Measurements from ENCODE around the gene DDIT3.

DNA sequence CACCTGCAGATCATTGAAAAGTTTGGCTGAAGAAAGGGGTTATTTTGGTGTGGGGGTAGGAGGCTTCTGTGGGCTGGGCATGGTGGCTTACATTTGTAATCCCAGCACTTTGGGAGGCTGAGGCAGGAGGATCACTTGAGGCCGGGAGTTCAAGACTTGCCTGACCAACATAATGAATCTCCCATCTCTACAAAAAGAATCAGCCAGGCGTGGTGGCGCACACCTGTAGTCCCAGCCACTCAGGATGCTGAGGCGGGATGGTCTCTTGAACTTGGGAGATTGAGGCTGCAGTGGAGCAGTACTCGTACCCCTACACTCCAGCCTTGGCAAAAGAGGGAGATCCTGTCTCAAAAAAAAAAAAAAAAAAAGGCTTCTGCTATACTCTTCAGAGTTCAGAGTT, 7.0 kb downstream of the DDIT3 start:
- TF ChIP-seq, protein P1, sequence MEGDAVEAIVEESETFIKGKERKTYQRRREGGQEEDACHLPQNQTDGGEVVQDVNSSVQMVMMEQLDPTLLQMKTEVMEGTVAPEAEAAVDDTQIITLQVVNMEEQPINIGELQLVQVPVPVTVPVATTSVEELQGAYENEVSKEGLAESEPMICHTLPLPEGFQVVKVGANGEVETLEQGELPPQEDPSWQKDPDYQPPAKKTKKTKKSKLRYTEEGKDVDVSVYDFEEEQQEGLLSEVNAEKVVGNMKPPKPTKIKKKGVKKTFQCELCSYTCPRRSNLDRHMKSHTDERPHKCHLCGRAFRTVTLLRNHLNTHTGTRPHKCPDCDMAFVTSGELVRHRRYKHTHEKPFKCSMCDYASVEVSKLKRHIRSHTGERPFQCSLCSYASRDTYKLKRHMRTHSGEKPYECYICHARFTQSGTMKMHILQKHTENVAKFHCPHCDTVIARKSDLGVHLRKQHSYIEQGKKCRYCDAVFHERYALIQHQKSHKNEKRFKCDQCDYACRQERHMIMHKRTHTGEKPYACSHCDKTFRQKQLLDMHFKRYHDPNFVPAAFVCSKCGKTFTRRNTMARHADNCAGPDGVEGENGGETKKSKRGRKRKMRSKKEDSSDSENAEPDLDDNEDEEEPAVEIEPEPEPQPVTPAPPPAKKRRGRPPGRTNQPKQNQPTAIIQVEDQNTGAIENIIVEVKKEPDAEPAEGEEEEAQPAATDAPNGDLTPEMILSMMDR (conservative IDR thresholded peaks at IDR 0.05; ENCODE audit: low read depth, low read length): no peak
- TF ChIP-seq RCOR1 (IDR thresholded peaks at IDR 0.05; ENCODE audit: insufficient replicate concordance, low read length): no peak
- TF ChIP-seq FOS (IDR thresholded peaks at IDR 0.05; ENCODE audit: low read depth, low read length): no peak
- TF ChIP-seq, protein P2, sequence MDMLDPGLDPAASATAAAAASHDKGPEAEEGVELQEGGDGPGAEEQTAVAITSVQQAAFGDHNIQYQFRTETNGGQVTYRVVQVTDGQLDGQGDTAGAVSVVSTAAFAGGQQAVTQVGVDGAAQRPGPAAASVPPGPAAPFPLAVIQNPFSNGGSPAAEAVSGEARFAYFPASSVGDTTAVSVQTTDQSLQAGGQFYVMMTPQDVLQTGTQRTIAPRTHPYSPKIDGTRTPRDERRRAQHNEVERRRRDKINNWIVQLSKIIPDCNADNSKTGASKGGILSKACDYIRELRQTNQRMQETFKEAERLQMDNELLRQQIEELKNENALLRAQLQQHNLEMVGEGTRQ (IDR thresholded peaks at IDR 0.05; ENCODE audit: low read depth, low read length): no peak
- no peak for TF ChIP-seq MAFK (IDR thresholded peaks at IDR 0.05; ENCODE audit: low read depth, low read length)
- no peak for TF ChIP-seq MAZ (IDR thresholded peaks at IDR 0.05; ENCODE audit: borderline replicate concordance, low read depth, low read length)
- TF ChIP-seq BHLHE40 (IDR thresholded peaks at IDR 0.05; ENCODE audit: low read depth, low read length): no peak
- no peak for TF ChIP-seq POLR2A (IDR thresholded peaks at IDR 0.05; ENCODE audit: low read depth, low read length)
- no peak for TF ChIP-seq RAD21 (IDR thresholded peaks at IDR 0.05; ENCODE audit: low read length)
- no peak for TF ChIP-seq MXI1 (IDR thresholded peaks at IDR 0.05; ENCODE audit: borderline replicate concordance, low read depth, low read length)
- TF ChIP-seq CEBPB (IDR thresholded peaks at IDR 0.05; ENCODE audit: low read depth, low read length): no peak
- no peak for TF ChIP-seq RFX5 (IDR thresholded peaks at IDR 0.05; ENCODE audit: low read depth, low read length)
- TF ChIP-seq SMC3 (IDR thresholded peaks at IDR 0.05; ENCODE audit: low read depth, low read length): no peak

All from IMR-90 (cell line).